ENCODE data around the gene NKX2-8. TPM values are rescaled to one million over a fixed set of nuclear protein-coding genes. Genes with fewer than 3 reads are reported as not detected.

NKX2-8 gene
- total and polyA plus RNA-seq, 7 experiments from 2014 or later: not detected

Other genes starting within 250 kb of the NKX2-8 start
- gene NKX2-1, start 62.4 kb downstream of the NKX2-8 start, total RNA-seq: not detected
- gene NKX2-1, start 62.4 kb downstream of the NKX2-8 start, polyA plus RNA-seq: not detected
- not detected for gene PAX9, start 79.2 kb upstream of the NKX2-8 start, total RNA-seq
- under 1 TPM in 1 of 2 donors, not detected in 1; 0.05 TPM for gene PAX9, start 79.2 kb upstream of the NKX2-8 start, polyA plus RNA-seq